HUES64 (cell line): ENCODE results near the gene DOCK9.

ENCODE experiments used
- H3K27ac ChIP-seq: 2 replicates; pipeline ENCODE4 v1.7.0; 2013; ENCODE audit warnings: low read depth, low read length, inconsistent platforms
- H3K27me3 ChIP-seq: 2 replicates; pipeline ENCODE4 v1.6.1; 2013; ENCODE audit warnings: mild to moderate bottlenecking, low read length; ENCODE audit not compliant: insufficient read depth
- H3K36me3 ChIP-seq: 2 replicates; pipeline ENCODE4 v1.6.1; 2013; ENCODE audit warnings: mild to moderate bottlenecking, low read length; ENCODE audit not compliant: insufficient read depth
- H3K4me1 ChIP-seq: 2 replicates; pipeline ENCODE4 v1.6.1; 2013; ENCODE audit warnings: mild to moderate bottlenecking, low read length, moderate library complexity; ENCODE audit not compliant: insufficient read depth
- H3K4me3 ChIP-seq: 2 replicates; pipeline ENCODE4 v1.5.1; 2013; ENCODE audit warnings: mild to moderate bottlenecking, low read length, moderate library complexity
- H3K9ac ChIP-seq: 2 replicates; pipeline ENCODE4 v1.6.1; 2013; ENCODE audit warnings: mild to moderate bottlenecking, low read depth, low read length
- H3K9me3 ChIP-seq: 2 replicates; pipeline ENCODE4 v1.6.1; 2013; ENCODE audit warnings: low read depth, low read length; ENCODE audit not compliant: insufficient read depth
- WGBS: fragments of 150-250, 120-280 bp; methylation state at CpG from one replicate; pipeline ENCODE4 v1.1.7; 2013; ENCODE audit warnings: missing lambda C conversion rate; 5-methylcytosine and 5-hydroxymethylcytosine counted together

DOCK9 gene

GRCh38 chr13:98829541-98829940, 148.3 kb downstream of the DOCK9 start:
- H3K27me3 ChIP-seq, result no peaks in the 10 kb centered on the region

DNA sequence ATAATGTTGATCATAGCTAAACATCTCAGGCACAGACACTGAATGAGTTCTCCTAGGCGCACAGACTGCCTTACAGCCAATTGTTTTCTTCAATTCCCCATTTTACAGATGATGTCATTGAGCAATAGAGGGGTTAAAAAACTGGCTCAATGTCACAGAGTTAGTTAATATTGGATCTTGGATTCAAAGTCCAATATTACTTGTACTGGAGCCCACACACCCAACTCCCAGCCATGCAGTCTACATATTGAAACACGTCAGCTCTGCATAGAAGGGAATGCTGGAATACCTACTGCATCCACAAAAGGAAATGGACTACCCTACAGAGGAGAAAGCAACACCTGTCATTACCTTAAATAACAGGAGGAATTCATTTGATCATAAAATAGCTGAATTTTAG, 149.2 kb downstream of the DOCK9 start:
- H3K27ac ChIP-seq, result no peak overlapping the region
- peaks cover 20% of the 10 kb centered on the region for H3K4me1 ChIP-seq
- H3K27me3 ChIP-seq, result no peaks in the 10 kb centered on the region
- H3K36me3 ChIP-seq, result no peaks in the 10 kb centered on the region
- WGBS, result 95% methylated on average over 2 of the region's 2 CpGs
- H3K9me3 ChIP-seq, result no peaks in the 10 kb centered on the region
- H3K4me3 ChIP-seq, result no peak overlapping the region
- no peak overlapping the region for H3K9ac ChIP-seq

More at GRCh38 chr13:98829541-98829940, 148.3 kb downstream of the DOCK9 start:
- no peak overlapping the region for H3K27ac ChIP-seq
- H3K9me3 ChIP-seq, result no peaks in the 10 kb centered on the region
- H3K36me3 ChIP-seq, result no peaks in the 10 kb centered on the region
- no peak overlapping the region for H3K4me3 ChIP-seq
- peaks cover 29% of the 10 kb centered on the region for H3K4me1 ChIP-seq
- no peak overlapping the region for H3K9ac ChIP-seq
- 96% methylated on average over 3 of the region's 5 CpGs for WGBS

DNA sequence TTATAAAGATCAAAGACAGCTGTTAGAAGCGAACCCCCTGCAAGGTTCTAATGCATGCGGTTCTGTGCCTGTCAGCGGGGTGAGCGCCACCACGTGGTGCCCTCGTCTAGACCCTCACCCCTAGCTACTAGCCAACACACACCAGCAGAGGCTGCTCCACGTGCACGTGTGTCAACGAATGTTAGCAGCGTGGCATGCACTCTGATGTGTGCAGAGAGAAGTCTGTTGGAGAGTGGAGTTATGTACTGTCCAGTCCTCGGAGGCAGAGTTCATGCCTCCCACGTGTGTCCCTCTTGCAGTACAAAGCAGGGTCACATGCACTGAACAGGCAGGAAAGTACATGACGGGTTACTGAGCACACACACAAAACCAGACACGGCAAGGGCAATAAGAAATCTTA, 150.4 kb downstream of the DOCK9 start:
- Histone ChIP-seq H3K4me3 (no peak overlapping the region), H3K9me3 (no peaks in the 10 kb centered on the region), H3K4me1 (peaks cover 16% of the 10 kb centered on the region), H3K9ac (no peak overlapping the region), H3K36me3 (no peaks in the 10 kb centered on the region), H3K27me3 (no peaks in the 10 kb centered on the region), H3K27ac (no peak overlapping the region)
- 42% methylated on average over 14 of the region's 14 CpGs for WGBS

- 18% methylated on average over 6 of the region's 6 CpGs for WGBS
- H3K9ac ChIP-seq, result no peak overlapping the region
- no peak overlapping the region for H3K4me3 ChIP-seq
- peaks cover 25% of the 10 kb centered on the region for H3K4me1 ChIP-seq
- H3K27ac ChIP-seq, result no peak overlapping the region
- H3K9me3 ChIP-seq, result no peaks in the 10 kb centered on the region
- no peaks in the 10 kb centered on the region for H3K27me3 ChIP-seq
- H3K36me3 ChIP-seq, result no peaks in the 10 kb centered on the region
These were observed 151.7 kb downstream of the DOCK9 start for GRCh38 chr13:98826146-98826545.

- Histone ChIP-seq H3K27ac (no peak overlapping the region), H3K9me3 (no peaks in the 10 kb centered on the region), H3K4me3 (no peak overlapping the region), H3K27me3 (no peaks in the 10 kb centered on the region), H3K36me3 (no peaks in the 10 kb centered on the region), H3K9ac (no peak overlapping the region), H3K4me1 (peaks cover 29% of the 10 kb centered on the region)
- 47% methylated on average over 8 of the region's 8 CpGs for WGBS
These were observed 152.2 kb downstream of the DOCK9 start for GRCh38 chr13:98825659-98826058.

DNA sequence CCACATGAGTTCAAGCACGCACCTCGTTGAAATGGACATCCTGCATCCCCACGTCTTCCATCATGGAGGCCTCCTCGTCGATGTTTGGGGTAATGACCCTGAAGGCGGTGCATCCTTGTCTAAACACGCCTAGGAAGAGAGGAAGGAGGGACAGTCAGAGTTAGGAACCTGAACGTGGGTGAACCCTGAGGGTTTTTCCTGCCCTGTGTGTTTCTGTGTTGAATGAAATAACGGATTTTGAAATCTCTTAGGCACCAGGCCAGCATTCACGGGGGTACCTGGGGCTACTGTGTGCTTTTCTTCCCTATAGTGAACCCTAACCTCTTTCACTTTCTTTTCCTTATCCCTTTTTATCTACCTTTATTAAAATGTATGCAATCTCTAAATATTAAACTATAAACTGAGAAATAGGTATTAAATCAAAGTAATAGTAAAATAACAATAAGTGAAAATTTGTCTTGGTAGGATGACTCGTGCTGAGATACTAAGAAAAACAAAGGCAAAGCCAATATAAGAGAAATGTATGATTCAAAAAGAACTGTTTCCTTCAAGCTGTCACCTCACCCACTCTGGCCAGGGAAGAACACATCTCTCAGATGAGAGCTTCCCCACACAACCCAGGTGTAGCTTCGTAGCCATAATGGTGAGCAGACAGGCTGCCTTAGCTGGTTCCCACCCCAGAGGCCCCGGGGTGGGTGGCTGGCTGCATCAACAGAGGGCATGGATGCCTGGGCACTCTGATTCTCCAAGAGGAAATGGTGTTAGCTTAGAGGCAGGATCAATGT, 153.3 kb downstream of the DOCK9 start:
- Histone ChIP-seq H3K9me3 (no peaks in the 10 kb centered on the region), H3K4me3 (no peak overlapping the region), H3K9ac (no peak overlapping the region), H3K36me3 (no peaks in the 10 kb centered on the region), H3K27ac (no peak overlapping the region), H3K4me1 (peaks cover 29% of the 10 kb centered on the region), H3K27me3 (no peaks in the 10 kb centered on the region)
- 93% methylated on average over 12 of the region's 13 CpGs for WGBS

- Histone ChIP-seq H3K36me3 (no peaks in the 10 kb centered on the region), H3K4me1 (peaks cover 29% of the 10 kb centered on the region), H3K9ac (no peak overlapping the region), H3K27ac (no peak overlapping the region), H3K27me3 (no peaks in the 10 kb centered on the region), H3K4me3 (no peak overlapping the region), H3K9me3 (no peaks in the 10 kb centered on the region)
- 95% methylated on average over 5 of the region's 5 CpGs for WGBS
These were observed 154.4 kb downstream of the DOCK9 start for GRCh38 chr13:98823442-98823841.

DNA sequence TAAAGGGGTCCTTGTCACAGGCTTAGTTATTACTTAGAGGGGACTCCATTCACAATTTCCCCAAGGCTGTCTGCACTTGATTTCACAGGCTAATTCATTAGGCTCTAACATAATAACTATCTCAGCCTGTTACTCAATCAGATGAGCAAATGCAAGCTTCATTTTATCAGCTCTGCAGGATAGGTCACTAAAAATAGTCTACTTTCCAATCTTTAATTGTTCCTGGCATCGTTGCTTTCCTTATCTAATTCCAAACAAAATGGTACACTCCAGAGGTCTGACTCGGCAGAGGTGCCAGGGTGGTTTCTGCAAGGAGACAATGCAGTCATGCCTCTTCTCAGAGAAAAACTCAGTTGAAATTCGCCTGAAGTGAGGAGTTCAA, 155.6 kb downstream of the DOCK9 start:
- Histone ChIP-seq H3K4me1 (peaks cover 29% of the 10 kb centered on the region), H3K9me3 (no peaks in the 10 kb centered on the region), H3K36me3 (no peaks in the 10 kb centered on the region), H3K27ac (no peak overlapping the region), H3K9ac (no peak overlapping the region), H3K27me3 (no peaks in the 10 kb centered on the region), H3K4me3 (no peak overlapping the region)
- 89% methylated on average over 3 of the region's 3 CpGs for WGBS

- Histone ChIP-seq H3K4me1 (peaks cover 25% of the 10 kb centered on the region), H3K9ac (peak overlapping the region; percentile 42; the same call in 1 of the 2 replicates), H3K27me3 (no peaks in the 10 kb centered on the region), H3K36me3 (no peaks in the 10 kb centered on the region), H3K4me3 (no peak overlapping the region), H3K9me3 (no peaks in the 10 kb centered on the region), H3K27ac (peak overlapping the region; percentile 66; the same call in 1 of the 2 replicates)
- 71% methylated on average over 8 of the region's 9 CpGs for WGBS
These were observed 156.3 kb downstream of the DOCK9 start for GRCh38 chr13:98821372-98822224.

- H3K36me3 ChIP-seq, result no peaks in the 10 kb centered on the region
- peak overlapping the region; percentile 42; the same call in 1 of the 2 replicates for H3K9ac ChIP-seq
- peaks cover 18% of the 10 kb centered on the region for H3K4me1 ChIP-seq
- peak overlapping the region; percentile 66; the same call in 1 of the 2 replicates for H3K27ac ChIP-seq
- no peaks in the 10 kb centered on the region for H3K27me3 ChIP-seq
- no peak overlapping the region for H3K4me3 ChIP-seq
- WGBS, result 50% methylated on average over 3 of the region's 3 CpGs
- H3K9me3 ChIP-seq, result no peaks in the 10 kb centered on the region
These were observed 157.0 kb downstream of the DOCK9 start for GRCh38 chr13:98820744-98821371.

DNA sequence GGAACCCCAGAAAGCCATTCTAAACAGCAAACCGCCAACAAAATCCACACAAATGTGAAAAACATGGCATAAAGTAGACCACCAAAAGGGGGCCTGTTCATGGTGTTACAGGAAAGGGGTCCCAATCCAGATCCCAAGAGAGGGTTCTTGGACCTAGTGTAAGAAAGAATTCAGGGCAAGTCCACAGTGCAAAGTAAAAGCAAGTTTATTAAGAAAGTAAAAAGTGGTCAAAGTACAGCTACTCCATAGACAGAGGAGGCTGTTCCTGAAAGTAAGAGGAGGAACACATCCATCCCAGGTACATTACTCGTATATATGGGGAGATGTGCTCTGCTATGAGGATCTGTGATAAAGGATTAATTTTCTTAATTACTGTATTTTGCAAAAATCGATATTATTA, 157.6 kb downstream of the DOCK9 start:
- no peak overlapping the region for H3K4me3 ChIP-seq

More for the DNA sequence above, 157.6 kb downstream of the DOCK9 start:
- peaks cover 13% of the 10 kb centered on the region for H3K4me1 ChIP-seq
- WGBS, result 100% methylated on average over 3 of the region's 3 CpGs
- H3K27me3 ChIP-seq, result no peaks in the 10 kb centered on the region
- no peaks in the 10 kb centered on the region for H3K36me3 ChIP-seq
- H3K9me3 ChIP-seq, result no peaks in the 10 kb centered on the region
- no peak overlapping the region for H3K9ac ChIP-seq
- H3K27ac ChIP-seq, result no peak overlapping the region
